ENCODE results near the gene ERG28.
A peak's percentile ranks its signal among the peaks of the same experiment; 100 is the strongest.
"Not testable (repeated sequence)": the region's sequence is repeated elsewhere in the genome, so short reads cannot be mapped to it uniquely, and the experiment has no call there.

Gene ERG28

GRCh38 chr14:75660630-75661498 lies at the start of gene ERG28, which contains the start of gene TTLL5:
TSS of gene ERG28 (minus strand) at chr14:75660876. CDS start at chr14:75657502, 3,374 bp downstream.
TSS of gene TTLL5 (plus strand) at chr14:75661246. CDS start at chr14:75663150, 1,904 bp downstream.
- peak; percentile 93 for DNase-seq (ENCODE audit: low read depth)

GRCh38 chr14:75709207-75709812 lies 48.6 kb upstream of the ERG28 start:
- peak; percentile 30 for DNase-seq (ENCODE audit: low read depth)

GRCh38 chr14:75705014-75705413 lies 44.3 kb upstream of the ERG28 start:
- no peak for DNase-seq (ENCODE audit: low read depth)

- no peak for DNase-seq (ENCODE audit: low read depth)
Observed at GRCh38 chr14:75703467-75703866, 42.8 kb upstream of the ERG28 start.

- no peak for DNase-seq (ENCODE audit: low read depth)
Observed at GRCh38 chr14:75702616-75703261, 42.1 kb upstream of the ERG28 start.

- DNase-seq (ENCODE audit: low read depth): no peak
Observed at GRCh38 chr14:75702122-75702521, 41.4 kb upstream of the ERG28 start.

GRCh38 chr14:75700295-75700694 lies 39.6 kb upstream of the ERG28 start:
- no peak for DNase-seq (ENCODE audit: low read depth)

GRCh38 chr14:75699331-75699730 lies 38.7 kb upstream of the ERG28 start:
- DNase-seq (ENCODE audit: low read depth): no peak

- no peak for DNase-seq (ENCODE audit: low read depth)
Observed at GRCh38 chr14:75697918-75698317, 37.2 kb upstream of the ERG28 start.

GRCh38 chr14:75697386-75697785 lies 36.7 kb upstream of the ERG28 start:
- DNase-seq (ENCODE audit: low read depth): no peak

- DNase-seq (ENCODE audit: low read depth): not testable (repeated sequence)
Observed at GRCh38 chr14:75695025-75695424, 34.3 kb upstream of the ERG28 start.

- DNase-seq (ENCODE audit: low read depth): no peak
Observed at GRCh38 chr14:75690010-75690409, 29.3 kb upstream of the ERG28 start.

GRCh38 chr14:75689012-75689411 lies 28.3 kb upstream of the ERG28 start:
- DNase-seq (ENCODE audit: low read depth): no peak

GRCh38 chr14:75685910-75686309 lies 25.2 kb upstream of the ERG28 start:
- no peak for DNase-seq (ENCODE audit: low read depth)

GRCh38 chr14:75675265-75675960 lies 14.7 kb upstream of the ERG28 start:
- no peak for DNase-seq (ENCODE audit: low read depth)

- no peak for DNase-seq (ENCODE audit: low read depth)
Observed at GRCh38 chr14:75673345-75674035, 12.8 kb upstream of the ERG28 start.

- no peak for DNase-seq (ENCODE audit: low read depth)
Observed at GRCh38 chr14:75672605-75673192, 12.0 kb upstream of the ERG28 start.

- no peak for DNase-seq (ENCODE audit: low read depth)
Observed at GRCh38 chr14:75667099-75667765, 6.6 kb upstream of the ERG28 start.

GRCh38 chr14:75662966-75663365 lies 2.3 kb upstream of the ERG28 start:
- DNase-seq (ENCODE audit: low read depth): no peak

- no peak for DNase-seq (ENCODE audit: low read depth)
Observed at GRCh38 chr14:75661499-75661814, 781 bp upstream of the ERG28 start.

GRCh38 chr14:75660238-75660629 lies 442 bp downstream of the ERG28 start:
- DNase-seq (ENCODE audit: low read depth): no peak

Measured in stimulated activated CD4-positive, alpha-beta T cell treated with anti-CD3 and anti-CD28 coated beads, Interleukin-2, amount 100 ng/mL, for 4 hours (primary cell).